Keratinocyte (primary cell): Measurements from ENCODE around the gene MAPK12. TPM values are rescaled to one million over a fixed set of nuclear protein-coding genes. Genes with fewer than 3 reads are reported as not detected.

Experiments
- DNase-seq: peaks from one replicate; pipeline ENCODE4 v3.0.0-alpha.2; 2011; ENCODE audit warnings: low read depth, missing footprints, low spot score
- FAIRE-seq: peaks from 2 replicates; lab custom pipeline; 2011; peaks lifted over from hg19 to GRCh38; lab: Jason Lieb, UNC
- H2AFZ ChIP-seq: 2 replicates; pipeline ENCODE4 v1.6.0; 2012; ENCODE audit warnings: low read length, control low read depth, inconsistent platforms; ENCODE audit not compliant: control insufficient read depth
- H3K27ac ChIP-seq: 2 replicates; pipeline ENCODE4 v1.5.1; 2011; ENCODE audit warnings: low read length; ENCODE audit not compliant: control insufficient read depth, insufficient read depth
- H3K27me3 ChIP-seq: 3 replicates; pipeline ENCODE4 v1.6.0; 2011; ENCODE audit warnings: low read length; ENCODE audit not compliant: control insufficient read depth, insufficient read depth; ENCODE audit errors: extremely low read depth
- H3K36me3 ChIP-seq, 2 experiments: 2 replicates in 1 of 2; 3 replicates in 1 of 2; pipeline ENCODE4 v1.5.1; 2011; ENCODE audit warnings: low read length in 2 of 2, mild to moderate bottlenecking in 1 of 2; ENCODE audit not compliant: control insufficient read depth in 2 of 2, insufficient read depth in 2 of 2; ENCODE audit errors: extremely low read depth in 1 of 2
- H3K4me1 ChIP-seq: 3 replicates; pipeline ENCODE4 v1.5.1; 2011; ENCODE audit warnings: low read length; ENCODE audit not compliant: control insufficient read depth, insufficient read depth; ENCODE audit errors: extremely low read depth
- H3K4me2 ChIP-seq: 3 replicates; pipeline ENCODE4 v1.6.0; 2011; ENCODE audit warnings: low read depth, low read length; ENCODE audit not compliant: control insufficient read depth, insufficient read depth; ENCODE audit errors: extremely low read depth
- H3K4me3 ChIP-seq, 3 experiments: fragments of 200-600 bp in 1 of 3; sonication (generic) in 1 of 3; 2 replicates in 2 of 3; 3 replicates in 1 of 3; pipeline ENCODE4 v1.5.1; 2011 to 2016; ENCODE audit warnings: low read length in 3 of 3, mild to moderate bottlenecking in 3 of 3, control low read depth in 2 of 3, inconsistent platforms in 1 of 3, low read depth in 1 of 3, mixed read lengths in 1 of 3, mixed run types in 1 of 3, moderate library complexity in 1 of 3; ENCODE audit not compliant: control insufficient read depth in 2 of 3, insufficient read depth in 2 of 3; ENCODE audit errors: extremely low read depth in 1 of 3
- H3K79me2 ChIP-seq: 2 replicates; pipeline ENCODE4 v1.6.0; 2012; ENCODE audit warnings: low read length; ENCODE audit not compliant: control insufficient read depth, insufficient read depth
- H3K9ac ChIP-seq: 3 replicates; pipeline ENCODE4 v1.6.0; 2011; ENCODE audit warnings: low read length; ENCODE audit not compliant: control insufficient read depth, insufficient read depth; ENCODE audit errors: extremely low read depth
- H3K9me1 ChIP-seq: 3 replicates; pipeline ENCODE4 v1.6.0; 2011; ENCODE audit warnings: low read length; ENCODE audit not compliant: control insufficient read depth, insufficient read depth; ENCODE audit errors: extremely low read depth
- H3K9me3 ChIP-seq: 2 replicates; pipeline ENCODE4 v1.5.1; 2012; ENCODE audit warnings: low read depth, low read length; ENCODE audit not compliant: control insufficient read depth
- H4K20me1 ChIP-seq: 3 replicates; pipeline ENCODE4 v1.6.0; 2011; ENCODE audit warnings: low read length; ENCODE audit not compliant: control insufficient read depth, insufficient read depth; ENCODE audit errors: extremely low read depth
- EZH2 ChIP-seq: IDR thresholded peaks from one replicate; pipeline ENCODE4 v1.6.1; 2012; ENCODE audit warnings: inconsistent platforms, mild to moderate bottlenecking, low read length, moderate library complexity
- dilution Hi-C: fragments of 300-500 bp; cut with MboI; formaldehyde crosslinking; loops from one replicate; pipeline ENCODE4 v1.7.0; 2020; ENCODE audit warnings: low sequenced_read_pairs; ENCODE audit not compliant: extremely low pct_ligation_motif_present
- polyA plus RNA-seq, 5 experiments: library from polyadenylated mRNA; depleted of rRNA in 3 of 5; stranded (reverse) in 3 of 5; stranded (forward) in 1 of 5; unstranded in 1 of 5; fragments of >200 nt; gene quantifications; 1 replicate in 1 of 5; 2 replicates in 3 of 5; 3 replicates in 1 of 5; pipeline versions ENCODE4 v1.2.1 to v1.2.3, GENCODE V29; 2011 to 2012; ENCODE audit warnings: missing spikeins in 2 of 5, low read depth in 1 of 5, low replicate concordance in 1 of 5
- TF ChIP-seq, protein P1 (sequence below), 3 experiments: IDR thresholded peaks in 1 of 3; conservative IDR thresholded peaks in 1 of 3; optimal IDR thresholded peaks in 1 of 3; 2 replicates in 2 of 3; 3 replicates in 1 of 3; pipeline versions ENCODE3 to v1.5.1; 2011; ENCODE audit warnings: low read length in 3 of 3, mild to moderate bottlenecking in 3 of 3, moderate library complexity in 2 of 3, control low read depth in 1 of 3, inconsistent platforms in 1 of 3; ENCODE audit not compliant: insufficient read depth in 2 of 3; ENCODE audit errors: extremely low read depth in 1 of 3

The MAPK12 gene
- polyA plus RNA-seq, 1 donor (not counting 4 experiments of a cell fraction or from before 2014, with no cell fraction given), result 10.1 TPM

DNA sequence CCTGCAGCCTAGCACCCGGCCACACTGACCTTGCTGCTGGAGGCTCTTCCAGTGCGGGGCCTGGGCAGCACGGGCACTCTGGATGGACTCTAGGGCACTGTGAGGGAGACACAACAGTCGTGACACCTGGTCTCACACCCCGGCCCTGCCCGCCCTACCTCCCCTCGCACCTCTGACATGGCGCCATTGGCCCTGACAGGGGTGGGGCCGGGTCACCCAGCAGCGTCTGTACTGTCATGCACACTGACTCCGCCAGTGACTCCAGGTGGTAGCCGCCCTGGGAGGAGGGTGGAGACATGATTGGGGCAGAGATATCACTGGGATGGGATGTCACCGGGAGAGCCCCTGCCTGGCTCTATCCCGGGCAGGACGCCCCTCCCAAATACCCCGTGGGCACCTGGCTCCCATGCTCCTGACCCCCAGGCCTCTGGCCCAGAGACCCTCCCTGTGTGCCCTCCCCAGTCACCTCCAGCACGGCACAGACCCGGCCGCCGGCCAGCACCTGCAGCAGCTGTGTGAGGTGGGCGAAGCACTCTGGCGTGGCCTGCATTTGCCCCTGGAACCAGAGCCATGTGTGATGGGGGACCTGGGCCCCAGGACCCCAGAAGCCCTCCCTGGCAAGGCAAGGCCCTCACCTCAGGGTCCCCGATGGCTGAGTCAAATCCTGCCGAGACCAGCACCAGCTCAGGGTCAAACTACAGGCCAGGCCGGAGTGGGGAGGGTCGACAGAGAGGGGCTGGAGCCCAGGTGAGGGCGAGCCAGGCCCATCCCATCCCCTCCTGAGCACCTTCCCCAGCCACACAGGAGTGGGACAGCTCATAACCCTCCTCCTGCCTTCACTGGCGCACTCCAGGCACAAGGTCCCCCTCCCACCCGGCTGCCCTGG lies 13.0 kb downstream of the MAPK12 start:
- Histone ChIP-seq H2AFZ (no peak overlapping the region), H3K4me3 (no peak overlapping the region), H3K79me2 (peaks cover 27% of the 10 kb centered on the region), H3K27ac (no peak overlapping the region), H3K4me2 (no peak overlapping the region), H4K20me1 (peaks cover 3% of the 10 kb centered on the region), H3K9ac (no peak overlapping the region), H3K36me3 (peaks cover 4 to 9% of the 10 kb centered on the region in 2 experiments), H3K4me1 (peaks cover 15% of the 10 kb centered on the region), H3K9me1 (no peaks in the 10 kb centered on the region), H3K27me3 (no peaks in the 10 kb centered on the region), H3K9me3 (no peaks in the 10 kb centered on the region)
- TF ChIP-seq, protein P1, sequence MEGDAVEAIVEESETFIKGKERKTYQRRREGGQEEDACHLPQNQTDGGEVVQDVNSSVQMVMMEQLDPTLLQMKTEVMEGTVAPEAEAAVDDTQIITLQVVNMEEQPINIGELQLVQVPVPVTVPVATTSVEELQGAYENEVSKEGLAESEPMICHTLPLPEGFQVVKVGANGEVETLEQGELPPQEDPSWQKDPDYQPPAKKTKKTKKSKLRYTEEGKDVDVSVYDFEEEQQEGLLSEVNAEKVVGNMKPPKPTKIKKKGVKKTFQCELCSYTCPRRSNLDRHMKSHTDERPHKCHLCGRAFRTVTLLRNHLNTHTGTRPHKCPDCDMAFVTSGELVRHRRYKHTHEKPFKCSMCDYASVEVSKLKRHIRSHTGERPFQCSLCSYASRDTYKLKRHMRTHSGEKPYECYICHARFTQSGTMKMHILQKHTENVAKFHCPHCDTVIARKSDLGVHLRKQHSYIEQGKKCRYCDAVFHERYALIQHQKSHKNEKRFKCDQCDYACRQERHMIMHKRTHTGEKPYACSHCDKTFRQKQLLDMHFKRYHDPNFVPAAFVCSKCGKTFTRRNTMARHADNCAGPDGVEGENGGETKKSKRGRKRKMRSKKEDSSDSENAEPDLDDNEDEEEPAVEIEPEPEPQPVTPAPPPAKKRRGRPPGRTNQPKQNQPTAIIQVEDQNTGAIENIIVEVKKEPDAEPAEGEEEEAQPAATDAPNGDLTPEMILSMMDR (optimal IDR thresholded peaks at IDR 0.05 in 1 of 3, IDR thresholded peaks at IDR 0.05 in 1 of 3, conservative IDR thresholded peaks at IDR 0.05 in 1 of 3; ENCODE audit: extremely low read depth in 1 of 3, insufficient read depth in 2 of 3, low read length in 3 of 3), result no peak
- TF ChIP-seq EZH2, result no peak
- DNase-seq, result no peak
- dilution Hi-C loops, result no loop called here
- no peak for FAIRE-seq

DNA sequence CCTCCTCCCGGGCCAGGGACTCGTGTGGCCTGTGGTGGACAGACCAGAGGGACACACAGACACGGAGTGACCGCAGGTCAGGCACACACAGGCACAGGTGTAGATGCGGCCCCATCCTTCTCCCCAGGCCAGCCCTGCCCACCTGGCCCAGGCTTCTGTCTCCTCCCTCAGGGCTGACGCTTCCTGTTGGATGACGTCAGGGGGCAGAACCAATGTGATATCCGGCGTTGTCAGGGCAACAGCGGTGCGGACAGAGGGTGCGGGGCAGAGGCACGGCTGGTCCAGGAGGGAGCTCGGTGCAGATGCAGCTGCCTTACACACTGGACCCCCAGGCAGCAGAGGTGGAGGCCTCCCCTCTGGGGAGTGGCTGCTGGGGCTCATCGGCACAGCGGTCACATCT lies 13.7 kb downstream of the MAPK12 start:
- dilution Hi-C loops, result no loop called here
- peaks cover 3% of the 10 kb centered on the region for H4K20me1 ChIP-seq
- DNase-seq (no peak), FAIRE-seq (no peak)
- no peak overlapping the region for H3K4me2 ChIP-seq
- TF ChIP-seq EZH2, result no peak
- TF ChIP-seq, protein P1 (optimal IDR thresholded peaks at IDR 0.05 in 1 of 3, IDR thresholded peaks at IDR 0.05 in 1 of 3, conservative IDR thresholded peaks at IDR 0.05 in 1 of 3; ENCODE audit: extremely low read depth in 1 of 3, insufficient read depth in 2 of 3, low read length in 3 of 3), result no peak
- peaks cover 4 to 9% of the 10 kb centered on the region in 2 experiments for H3K36me3 ChIP-seq
- H3K4me3 ChIP-seq, result no peak overlapping the region
- no peaks in the 10 kb centered on the region for H3K9me1 ChIP-seq
- peaks cover 15% of the 10 kb centered on the region for H3K4me1 ChIP-seq
- no peak overlapping the region for H3K27ac ChIP-seq
- no peak overlapping the region for H2AFZ ChIP-seq
- H3K9ac ChIP-seq, result no peak overlapping the region
- H3K27me3 ChIP-seq, result no peaks in the 10 kb centered on the region
- peaks cover 34% of the 10 kb centered on the region for H3K79me2 ChIP-seq
- H3K9me3 ChIP-seq, result no peaks in the 10 kb centered on the region
